GM12865 (cell line): ENCODE results near the gene TENT5C.
A peak's percentile ranks its signal among the peaks of the same experiment; 100 is the strongest.
"Not testable (repeated sequence)": the region's sequence is repeated elsewhere in the genome, so short reads cannot be mapped to it uniquely, and the experiment has no call there.

Experiments
- DNase-seq: peaks from one replicate; pipeline ENCODE4 v3.0.0; 2010; ENCODE audit warnings: low read depth
- H3K4me3 ChIP-seq: 2 replicates; pipeline ENCODE4 v1.5.1; 2011; ENCODE audit warnings: mild to moderate bottlenecking, low read depth, low read length, control low read depth
- CTCF ChIP-seq: IDR thresholded peaks from 2 replicates; pipeline ENCODE4 v1.5.1; 2011; ENCODE audit warnings: low read length, control low read depth, low read depth, inconsistent platforms; ENCODE audit not compliant: insufficient read depth; ENCODE audit errors: missing control alignments

The TENT5C gene

GRCh38 chr1:117605774-117606648 is at the start of gene TENT5C:
TSS of gene TENT5C (plus strand) at chr1:117606048. CDS start at chr1:117622869, 16,821 bp downstream.
- TF ChIP-seq CTCF, result no peak
- peak; percentile 97 for DNase-seq
- H3K4me3 ChIP-seq, result peak within 1 kb of the TSS; percentile 79

GRCh38 chr1:117556341-117556740 is 49.5 kb upstream of the TENT5C start:
- DNase-seq, result no peak
- no peak for TF ChIP-seq CTCF
- H3K4me3 ChIP-seq, result no peak overlapping the region

DNA sequence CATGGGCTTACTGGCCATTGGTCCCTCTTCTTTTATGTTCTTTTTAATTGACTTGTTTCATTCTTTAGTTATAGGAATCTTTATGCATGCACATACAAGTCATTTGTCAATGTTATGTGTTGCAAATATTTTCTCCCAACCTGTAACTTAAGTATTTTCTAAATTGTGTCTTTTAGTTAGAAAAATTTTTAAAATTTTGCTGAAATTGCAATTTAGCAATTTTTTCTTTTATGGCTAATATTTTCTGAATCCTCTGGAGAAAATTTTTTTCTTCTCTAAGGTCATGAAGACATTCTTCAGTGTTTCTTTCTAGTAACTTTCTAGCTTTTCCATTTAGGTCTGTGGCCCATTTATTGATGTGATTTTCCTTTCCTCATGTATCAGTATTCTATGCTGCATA is 48.9 kb upstream of the TENT5C start:
- TF ChIP-seq CTCF, result no peak
- no peak overlapping the region for H3K4me3 ChIP-seq
- DNase-seq, result no peak

GRCh38 chr1:117558451-117558850 is 47.4 kb upstream of the TENT5C start:
- not testable (repeated sequence) for H3K4me3 ChIP-seq, DNase-seq

DNA sequence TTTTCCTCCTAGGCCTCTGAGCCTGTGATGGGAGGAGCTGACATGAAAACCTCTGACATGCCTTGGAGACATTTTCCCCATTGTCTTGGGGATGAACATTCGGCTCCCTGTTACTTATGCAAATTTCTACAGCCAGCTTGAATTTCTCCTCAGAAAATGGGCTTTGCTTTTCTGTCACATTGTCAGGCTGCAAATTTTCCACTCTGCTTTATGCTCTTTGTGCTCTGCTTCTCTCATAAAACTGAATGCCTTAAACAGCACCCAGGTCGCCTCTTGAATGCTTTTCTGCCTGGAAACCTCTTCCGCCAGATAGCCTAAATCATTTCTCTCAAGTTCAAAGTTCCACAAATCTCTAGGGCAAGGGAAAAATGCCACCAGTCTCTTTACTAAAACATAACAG is 46.7 kb upstream of the TENT5C start:
- TF ChIP-seq CTCF, result no peak
- no peak for DNase-seq
- no peak overlapping the region for H3K4me3 ChIP-seq

DNA sequence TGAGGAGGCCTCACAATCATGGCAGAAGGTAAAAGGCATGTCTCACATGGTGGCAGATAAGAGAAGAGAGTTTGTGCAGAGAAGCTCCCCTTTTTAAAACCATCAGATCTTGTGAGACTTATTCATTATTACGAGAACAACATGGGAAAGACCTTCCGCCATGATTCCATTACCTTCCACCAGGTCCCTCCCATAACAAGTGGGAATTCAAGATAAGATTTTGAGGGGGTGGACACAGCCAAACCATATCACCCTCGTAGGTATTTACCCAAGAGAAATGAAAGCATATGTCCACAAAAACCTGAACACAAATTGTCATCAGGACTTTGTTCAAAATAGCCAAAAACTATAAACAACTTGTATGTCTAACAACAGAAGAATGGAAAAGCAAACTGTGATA is 45.9 kb upstream of the TENT5C start:
- no peak overlapping the region for H3K4me3 ChIP-seq
- TF ChIP-seq CTCF, result no peak

GRCh38 chr1:117561071-117561470 is 44.8 kb upstream of the TENT5C start:
- no peak for TF ChIP-seq CTCF
- DNase-seq, result no peak

More for the DNA sequence above, 45.9 kb upstream of the TENT5C start:
- DNase-seq, result no peak

More at GRCh38 chr1:117561071-117561470, 44.8 kb upstream of the TENT5C start:
- H3K4me3 ChIP-seq, result no peak overlapping the region
